Endothelial cell of umbilical vein (primary cell): Measurements from ENCODE around the gene PTPRD. TPM values are rescaled to one million over a fixed set of nuclear protein-coding genes. Genes with fewer than 3 reads are reported as not detected.

ENCODE experiments used
- BruUV-seq: library from RNA; stranded (reverse); fragments of 400-500 nt; replicated peaks from 2 replicates; lab custom pipeline; 2021; lab: Mats Ljungman, UMichigan
- CTCF ChIA-PET: fragments of 300-600, 350-600 bp; sonication (Branson Sonifier 250); formaldehyde crosslinking; loops from one replicate; lab custom pipeline; 2021; ENCODE audit warnings: antibody characterized with exemption, inconsistent platforms; lab: Charles Lee
- POLR2A ChIA-PET: fragments of 300-600, 350-600 bp; sonication (Branson Sonifier 250); formaldehyde crosslinking; loops from one replicate; lab custom pipeline; 2021; ENCODE audit warnings: antibody characterized with exemption, inconsistent platforms; lab: Charles Lee
- DNase-seq: peaks from one replicate; pipeline ENCODE4 v3.0.0-alpha.2; 2011; ENCODE audit warnings: low read depth, low spot score
- FAIRE-seq: peaks from 2 replicates; lab custom pipeline; 2011; peaks lifted over from hg19 to GRCh38; lab: Jason Lieb, UNC
- H2AFZ ChIP-seq: 2 replicates; pipeline ENCODE4 v1.6.0; 2012; ENCODE audit warnings: low read depth, low read length, control low read depth, inconsistent platforms
- H3K27ac ChIP-seq: 2 replicates; pipeline ENCODE4 v1.5.1; 2011; ENCODE audit warnings: low read depth, mild to moderate bottlenecking, control low read depth, low read length, moderate library complexity; ENCODE audit not compliant: insufficient read depth
- H3K27me3 ChIP-seq, 2 experiments: 2 replicates each; pipeline versions ENCODE4 v1.6.0 to v1.6.1; 2011; ENCODE audit warnings: low read length in 2 of 2, mixed read lengths in 1 of 2; ENCODE audit not compliant: control insufficient read depth in 2 of 2, insufficient read depth in 2 of 2
- H3K36me3 ChIP-seq, 2 experiments: 2 replicates in 1 of 2; 3 replicates in 1 of 2; pipeline ENCODE4 v1.5.1; 2011; ENCODE audit warnings: low read length in 2 of 2, mild to moderate bottlenecking in 1 of 2, moderate library complexity in 1 of 2; ENCODE audit not compliant: control insufficient read depth in 2 of 2, insufficient read depth in 2 of 2; ENCODE audit errors: extremely low read depth in 1 of 2
- H3K4me1 ChIP-seq: 3 replicates; pipeline ENCODE4 v1.5.1; 2011; ENCODE audit warnings: mild to moderate bottlenecking, low read length; ENCODE audit not compliant: control insufficient read depth, insufficient read depth; ENCODE audit errors: extremely low read depth
- H3K4me2 ChIP-seq: 2 replicates; pipeline ENCODE4 v1.6.1; 2011; ENCODE audit warnings: low read length, control low read depth, mixed read lengths; ENCODE audit not compliant: insufficient read depth
- H3K4me3 ChIP-seq, 3 experiments: fragments of 200-600 bp in 1 of 3; sonication (generic), shearing (Covaris generic) in 1 of 3; replicated peaks in 1 of 3; 2 replicates each; pipeline ENCODE4 v1.5.1; 2011 to 2016; ENCODE audit warnings: control low read depth in 3 of 3, low read length in 3 of 3, mild to moderate bottlenecking in 2 of 3, inconsistent platforms in 1 of 3, low read depth in 1 of 3, moderate library complexity in 1 of 3; ENCODE audit not compliant: insufficient read depth in 1 of 3
- H3K79me2 ChIP-seq: 2 replicates; pipeline ENCODE4 v1.6.0; 2012; ENCODE audit warnings: low read length, inconsistent platforms; ENCODE audit not compliant: control insufficient read depth, insufficient read depth
- H3K9ac ChIP-seq: replicated peaks from 2 replicates; pipeline ENCODE3; 2011; ENCODE audit warnings: low read length, control low read depth; ENCODE audit not compliant: insufficient read depth; ENCODE audit errors: extremely low read depth
- H3K9me1 ChIP-seq: replicated peaks from 3 replicates; pipeline ENCODE4 v1.6.0; 2011; ENCODE audit warnings: mild to moderate bottlenecking, low read length; ENCODE audit not compliant: control insufficient read depth, insufficient read depth; ENCODE audit errors: extremely low read depth
- H3K9me3 ChIP-seq: replicated peaks from 2 replicates; pipeline ENCODE4 v1.5.1; 2012; ENCODE audit warnings: low read length, inconsistent platforms; ENCODE audit not compliant: control insufficient read depth, insufficient read depth
- H4K20me1 ChIP-seq: replicated peaks from 2 replicates; pipeline ENCODE3; 2011; ENCODE audit warnings: mild to moderate bottlenecking, low read length; ENCODE audit not compliant: control insufficient read depth, insufficient read depth; ENCODE audit errors: extremely low read depth
- CTCF ChIP-seq, 2 donors: IDR thresholded peaks; 1 replicate in 1 of 2; 2 replicates in 1 of 2; pipeline ENCODE4 v1.5.1; 2011; ENCODE audit warnings: low read length in 2 of 2, mild to moderate bottlenecking in 2 of 2, moderate library complexity in 2 of 2, control low read depth in 1 of 2, inconsistent platforms in 1 of 2, low read depth in 1 of 2; ENCODE audit not compliant: insufficient read depth in 1 of 2; ENCODE audit errors: extremely low read depth in 1 of 2
- EZH2 ChIP-seq: IDR thresholded peaks from 2 replicates; pipeline ENCODE4 v1.6.1; 2012; ENCODE audit warnings: borderline replicate concordance, low read depth, mild to moderate bottlenecking, moderate library complexity, low read length, inconsistent platforms; ENCODE audit not compliant: severe bottlenecking
- FOS ChIP-seq: IDR thresholded peaks from 2 replicates; pipeline ENCODE4 v1.6.1; 2011; ENCODE audit warnings: mild to moderate bottlenecking, low read length, moderate library complexity, borderline replicate concordance; ENCODE audit not compliant: insufficient read depth
- GATA2 ChIP-seq: IDR thresholded peaks from 2 replicates; pipeline ENCODE4 v1.7.0; 2011; ENCODE audit warnings: low read depth, mild to moderate bottlenecking, moderate library complexity, mixed read lengths, low read length; ENCODE audit not compliant: insufficient read length, insufficient read depth
- JUN ChIP-seq: IDR thresholded peaks from 2 replicates; pipeline ENCODE4 v1.6.1; 2011; ENCODE audit warnings: borderline replicate concordance, low read depth; ENCODE audit not compliant: insufficient read length, insufficient read depth
- MAX ChIP-seq: IDR thresholded peaks from 2 replicates; pipeline ENCODE4 v1.6.1; 2011; ENCODE audit not compliant: insufficient read depth, insufficient read length
- MYC ChIP-seq: IDR thresholded peaks from one replicate; pipeline ENCODE4 v1.6.1; 2011; ENCODE audit warnings: mild to moderate bottlenecking, low read depth, low read length
- POLR2A ChIP-seq: IDR thresholded peaks from 2 replicates; pipeline ENCODE4 v1.6.1; 2012; ENCODE audit warnings: low read depth, mild to moderate bottlenecking, control low read depth, low read length
- POLR2AphosphoS5 ChIP-seq: IDR thresholded peaks from 2 replicates; pipeline ENCODE4 v1.6.1; 2012; ENCODE audit warnings: low read depth, mild to moderate bottlenecking, control low read depth, low read length, moderate library complexity; ENCODE audit not compliant: insufficient read depth
- dilution Hi-C: fragments of 300-500 bp; cut with MboI; formaldehyde crosslinking; loops from one replicate; pipeline ENCODE4 v1.15.0; 2019; ENCODE audit warnings: low sequenced_read_pairs; ENCODE audit not compliant: extremely low pct_ligation_motif_present
- intact Hi-C: fragments of 100-400 bp; cut with micrococcal nuclease; formaldehyde crosslinking; loops from one replicate; pipeline ENCODE4 v1.10.0; 2022
- polyA plus RNA-seq, 4 experiments: library from polyadenylated mRNA; depleted of rRNA in 3 of 4; stranded (reverse) in 3 of 4; unstranded in 1 of 4; fragments of >200 nt; gene quantifications; 2 replicates each; pipeline versions ENCODE4 v1.2.1 to v1.2.3, GENCODE V29; 2011 to 2012; ENCODE audit warnings: missing spikeins in 1 of 4
- total RNA-seq: library from RNA; stranded (reverse); gene quantifications from 2 replicates; pipeline ENCODE4 v1.2.3, GENCODE V29; 2021

The PTPRD gene
- total and polyA plus RNA-seq, 2 donors (not counting 3 experiments of a cell fraction or from before 2014, with no cell fraction given), result 5.5 to 5.7 TPM

- Histone ChIP-seq H3K27me3 (no peaks in the 10 kb centered on the region), H3K9me3 (no peaks in the 10 kb centered on the region), H3K79me2 (no peaks in the 10 kb centered on the region), H2AFZ (no peak overlapping the region), H3K4me3 (no peak overlapping the region), H3K9ac (no peak overlapping the region), H3K36me3 (no peaks in the 10 kb centered on the region), H4K20me1 (no peaks in the 10 kb centered on the region), H3K27ac (no peak overlapping the region), H3K4me2 (no peak overlapping the region), H3K9me1 (no peaks in the 10 kb centered on the region), H3K4me1 (no peaks in the 10 kb centered on the region)
- FAIRE-seq (no peak), DNase-seq (no peak)
- no TSS peak for BruUV-seq
- ChIA-PET CTCF (no interaction called here), POLR2A (no interaction called here)
- intact Hi-C loops, result no loop called here
- TF ChIP-seq POLR2AphosphoS5, result no peak
- TF ChIP-seq JUN, result no peak
- TF ChIP-seq MYC, result no peak
- TF ChIP-seq FOS, result no peak
- no peak for TF ChIP-seq MAX
- TF ChIP-seq GATA2, result no peak
- no peak for TF ChIP-seq CTCF (IDR thresholded peaks at IDR 0.05; ENCODE audit: extremely low read depth in 1 of 2, insufficient read depth in 1 of 2, low read depth in 1 of 2, low read length in 2 of 2)
- no peak for TF ChIP-seq EZH2
- no peak for TF ChIP-seq POLR2A
- dilution Hi-C loops, result no loop called here
Measured at GRCh38 chr9:8835291-8835690, 1777.5 kb downstream of the PTPRD start.
